Renal pelvis (tissue), 4 donors: ENCODE measurements around the gene VPS51. TPM values are rescaled to one million over a fixed set of nuclear protein-coding genes. Genes with fewer than 3 reads are reported as not detected.

Source experiments
- DNase-seq: peaks from one replicate; pipeline ENCODE4 v3.0.0-alpha.2; 2013
- polyA plus RNA-seq, 3 donors: library from polyadenylated mRNA; unstranded; fragments of 120-200 nt; gene quantifications; one replicate each; pipeline ENCODE4 v1.2.1, GENCODE V29; 2013; ENCODE audit not compliant: insufficient read length in 3 of 3

The VPS51 gene
- polyA plus RNA-seq, 3 donors: 120 to 154 (median 140) TPM

DNA sequence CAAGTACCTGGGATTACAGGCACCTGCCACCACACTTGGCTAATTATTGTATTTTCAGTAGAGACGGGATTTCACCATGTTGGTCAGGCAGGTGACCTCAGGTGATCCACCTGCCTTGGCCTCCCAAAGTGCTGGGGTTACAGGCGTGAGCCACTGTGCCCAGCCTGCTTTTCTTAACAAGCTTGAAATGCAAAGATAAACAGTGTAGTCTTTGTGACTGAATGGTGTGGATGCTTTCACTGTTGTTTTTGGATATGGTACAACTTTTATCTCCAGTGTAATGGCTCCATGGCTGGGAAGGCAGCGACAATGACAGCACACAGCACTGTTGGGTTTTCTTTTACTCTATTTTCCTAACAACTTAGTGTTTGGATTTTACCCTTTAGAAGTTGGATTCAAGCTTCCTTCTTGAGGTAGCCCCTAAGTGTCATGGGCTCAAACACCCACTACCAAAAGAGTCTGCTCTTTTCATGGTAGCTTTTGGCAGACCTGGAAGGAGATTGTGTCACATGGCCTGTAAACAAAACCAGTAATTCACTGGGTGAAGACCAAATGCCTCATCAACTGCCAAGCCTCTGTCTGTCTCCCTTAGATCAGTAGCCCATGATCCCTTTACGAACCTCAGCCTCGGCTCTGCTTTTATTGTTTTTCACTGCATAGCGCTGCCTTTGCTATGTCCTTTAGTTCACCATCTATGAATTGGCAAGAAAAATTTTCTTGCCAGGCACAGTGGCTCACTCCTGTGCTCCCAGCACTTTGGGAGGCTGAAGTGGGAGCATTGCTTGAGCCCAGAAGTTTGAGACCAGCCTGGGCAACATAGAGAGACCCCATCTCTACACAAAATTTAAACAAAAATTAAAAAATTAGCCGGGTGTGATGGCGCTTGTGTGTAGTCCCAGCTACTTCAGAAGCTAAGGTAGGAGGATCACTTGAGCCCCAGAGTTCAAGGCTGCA, 6.4 kb downstream of the VPS51 start:
- no peak for DNase-seq

DNA sequence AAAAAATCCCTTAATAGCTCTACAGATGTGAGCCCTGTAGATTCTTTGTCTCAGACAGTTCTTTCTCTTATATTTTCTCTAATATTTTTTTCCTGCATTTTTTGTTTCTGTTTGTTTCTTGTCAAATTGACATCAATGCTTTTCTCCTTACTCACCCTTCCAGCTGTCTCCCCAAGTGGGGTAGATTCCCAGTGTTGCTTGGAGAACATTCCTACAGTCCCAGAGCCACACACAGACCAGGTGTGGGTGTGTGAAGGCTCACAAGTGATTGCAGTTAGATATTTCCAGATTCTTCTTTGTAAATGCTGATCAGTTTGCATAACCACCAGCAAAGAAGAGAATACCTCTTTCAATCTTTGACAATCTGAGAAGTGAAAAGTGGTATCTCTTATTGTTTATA, 7.5 kb downstream of the VPS51 start:
- DNase-seq: no peak

DNA sequence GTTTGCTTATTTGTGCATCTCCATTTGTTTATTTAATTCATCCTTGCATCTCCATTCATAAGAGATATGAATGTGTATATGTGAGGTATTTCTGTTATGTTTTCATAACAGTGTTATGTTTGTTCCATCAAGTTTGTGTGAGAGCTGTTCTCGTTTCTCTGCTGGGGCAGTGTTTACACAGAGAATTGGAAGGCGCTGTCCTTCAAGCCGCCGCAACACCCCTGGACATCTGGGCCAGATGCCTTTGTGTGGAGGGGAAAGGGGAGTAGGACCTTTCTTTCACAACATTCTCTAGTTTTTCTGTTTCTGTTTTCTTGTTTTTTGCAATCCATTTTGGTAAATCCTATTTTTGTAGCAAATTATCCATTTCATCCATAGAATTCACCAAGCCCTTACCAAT, 8.6 kb downstream of the VPS51 start:
- no peak for DNase-seq

DNA sequence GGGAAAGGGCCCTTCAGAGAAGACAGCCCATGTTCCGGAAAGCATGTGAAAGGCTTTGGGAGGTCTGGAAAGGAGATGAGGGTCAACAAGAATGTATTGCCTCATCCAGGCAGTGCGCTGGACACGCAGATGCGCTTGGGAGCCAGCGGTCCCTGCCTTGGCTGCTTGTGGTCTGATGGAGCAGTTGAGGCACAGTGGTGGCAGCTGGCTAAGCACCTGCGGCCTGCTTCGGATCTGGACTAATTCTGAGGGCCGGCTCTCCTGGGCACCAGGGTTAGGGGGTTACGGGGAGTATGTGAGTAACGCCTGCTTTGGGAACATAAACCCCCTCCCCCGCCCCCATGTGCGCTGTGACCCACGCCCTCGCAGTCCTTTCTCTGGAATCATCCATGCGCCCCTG, 11.1 kb downstream of the VPS51 start:
- no peak for DNase-seq

DNA sequence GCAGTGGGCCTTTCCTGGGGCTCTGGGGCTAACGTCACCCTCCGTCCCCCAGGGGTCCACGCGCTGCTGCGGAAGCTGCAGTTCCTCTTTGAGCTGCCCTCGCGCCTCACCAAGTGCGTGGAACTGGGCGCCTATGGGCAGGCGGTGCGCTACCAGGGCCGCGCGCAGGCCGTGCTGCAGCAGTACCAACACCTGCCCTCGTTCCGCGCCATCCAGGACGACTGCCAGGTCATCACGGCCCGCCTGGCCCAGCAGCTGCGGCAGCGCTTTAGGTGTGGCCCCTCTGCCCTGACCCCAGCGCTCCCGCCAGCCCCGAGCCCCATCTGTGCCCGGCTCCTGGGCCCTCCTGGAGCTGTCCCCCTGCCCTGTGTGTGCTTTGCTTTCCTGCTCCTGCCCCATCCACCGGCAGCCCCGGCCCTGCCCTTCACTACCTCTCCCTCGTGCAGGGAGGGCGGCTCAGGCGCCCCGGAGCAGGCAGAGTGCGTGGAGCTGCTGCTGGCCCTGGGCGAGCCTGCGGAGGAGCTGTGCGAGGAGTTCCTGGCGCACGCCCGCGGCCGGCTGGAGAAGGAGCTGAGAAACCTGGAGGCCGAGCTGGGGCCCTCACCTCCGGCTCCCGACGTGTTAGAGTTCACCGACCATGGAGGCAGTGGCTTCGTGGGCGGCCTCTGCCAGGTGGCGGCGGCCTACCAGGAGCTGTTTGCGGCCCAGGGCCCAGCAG, 11.9 kb downstream of the VPS51 start:
- DNase-seq: no peak

DNA sequence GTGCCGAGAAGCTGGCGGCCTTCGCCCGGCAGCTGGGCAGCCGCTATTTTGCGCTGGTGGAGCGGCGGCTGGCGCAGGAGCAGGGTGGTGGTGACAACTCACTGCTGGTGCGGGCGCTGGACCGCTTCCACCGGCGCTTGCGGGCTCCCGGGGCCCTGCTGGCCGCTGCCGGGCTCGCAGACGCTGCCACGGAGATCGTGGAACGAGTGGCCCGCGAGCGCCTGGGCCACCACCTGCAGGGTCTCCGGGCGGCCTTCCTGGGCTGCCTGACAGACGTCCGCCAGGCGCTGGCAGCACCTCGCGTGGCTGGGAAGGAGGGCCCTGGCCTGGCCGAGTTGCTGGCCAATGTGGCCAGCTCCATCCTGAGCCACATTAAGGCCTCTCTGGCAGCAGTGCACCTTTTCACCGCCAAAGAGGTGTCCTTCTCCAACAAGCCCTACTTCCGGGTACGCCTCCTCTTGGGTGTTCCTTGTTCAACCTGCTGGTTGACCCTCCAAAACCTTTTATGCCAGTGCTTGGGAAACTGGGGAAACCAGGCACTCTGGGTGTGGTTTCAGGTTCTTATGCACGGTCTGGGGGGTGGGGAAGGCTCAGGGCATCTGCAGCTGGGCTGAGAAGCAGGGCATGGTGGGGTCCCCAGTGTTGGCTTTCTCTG, 12.6 kb downstream of the VPS51 start:
- no peak for DNase-seq

DNA sequence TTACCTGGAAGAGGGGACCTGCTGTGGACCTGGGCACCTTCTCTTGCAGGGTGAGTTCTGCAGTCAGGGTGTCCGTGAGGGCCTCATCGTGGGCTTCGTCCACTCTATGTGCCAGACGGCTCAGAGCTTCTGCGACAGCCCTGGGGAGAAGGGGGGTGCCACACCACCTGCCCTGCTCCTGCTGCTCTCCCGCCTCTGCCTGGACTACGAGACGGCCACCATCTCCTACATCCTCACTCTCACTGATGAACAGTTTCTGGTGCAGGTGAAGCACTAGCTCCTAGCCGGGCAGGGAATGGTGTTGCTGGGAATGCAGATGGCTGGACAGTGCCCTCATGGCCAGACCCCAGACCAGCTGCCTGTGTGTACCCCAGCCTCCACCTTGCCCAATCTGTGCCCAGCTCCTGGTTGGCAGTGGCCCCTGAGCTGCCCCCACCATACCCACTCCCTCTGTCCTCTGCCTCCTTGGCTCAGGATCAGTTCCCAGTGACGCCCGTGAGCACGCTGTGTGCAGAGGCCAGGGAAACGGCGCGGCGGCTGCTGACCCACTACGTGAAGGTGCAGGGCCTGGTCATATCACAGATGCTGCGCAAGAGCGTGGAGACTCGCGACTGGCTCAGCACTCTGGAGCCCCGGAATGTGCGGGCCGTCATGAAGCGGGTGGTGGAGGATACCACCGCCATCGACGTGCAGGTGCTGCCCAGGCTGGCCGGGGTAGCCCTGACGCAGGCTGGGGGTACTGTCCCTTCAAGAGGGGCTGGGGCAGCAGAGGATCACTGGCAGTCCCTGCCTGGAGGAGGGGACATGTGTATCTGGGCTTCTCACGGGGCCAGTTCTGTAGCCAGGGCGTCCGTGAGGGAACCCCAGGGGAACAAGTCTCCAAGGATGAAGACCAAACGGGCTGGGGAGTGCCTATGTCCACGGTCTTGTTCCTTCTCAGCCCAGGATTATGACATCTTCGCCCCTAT, 13.5 kb downstream of the VPS51 start:
- DNase-seq: no peak

DNA sequence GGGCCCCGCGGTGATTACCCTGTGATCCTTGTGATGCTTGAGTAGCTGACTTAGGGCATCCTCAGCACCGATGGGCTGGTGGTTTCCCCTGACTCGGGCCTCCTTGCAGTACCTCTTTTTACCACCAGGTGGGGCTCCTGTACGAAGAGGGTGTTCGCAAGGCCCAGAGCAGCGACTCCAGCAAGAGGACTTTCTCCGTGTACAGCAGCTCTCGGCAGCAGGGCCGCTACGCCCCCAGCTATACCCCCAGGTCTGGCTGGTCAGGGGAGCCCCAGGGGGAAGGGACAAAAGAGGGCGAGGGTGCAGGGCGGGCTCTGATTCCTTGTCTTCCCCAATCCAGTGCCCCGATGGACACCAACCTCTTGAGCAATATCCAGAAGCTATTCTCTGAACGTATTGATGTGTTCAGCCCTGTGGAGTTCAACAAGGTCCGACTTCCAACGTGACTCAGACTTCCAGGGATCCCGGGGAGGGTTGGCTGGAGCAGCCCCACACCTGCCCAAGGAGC, 14.4 kb downstream of the VPS51 start:
- peak; percentile 82 for DNase-seq

DNA sequence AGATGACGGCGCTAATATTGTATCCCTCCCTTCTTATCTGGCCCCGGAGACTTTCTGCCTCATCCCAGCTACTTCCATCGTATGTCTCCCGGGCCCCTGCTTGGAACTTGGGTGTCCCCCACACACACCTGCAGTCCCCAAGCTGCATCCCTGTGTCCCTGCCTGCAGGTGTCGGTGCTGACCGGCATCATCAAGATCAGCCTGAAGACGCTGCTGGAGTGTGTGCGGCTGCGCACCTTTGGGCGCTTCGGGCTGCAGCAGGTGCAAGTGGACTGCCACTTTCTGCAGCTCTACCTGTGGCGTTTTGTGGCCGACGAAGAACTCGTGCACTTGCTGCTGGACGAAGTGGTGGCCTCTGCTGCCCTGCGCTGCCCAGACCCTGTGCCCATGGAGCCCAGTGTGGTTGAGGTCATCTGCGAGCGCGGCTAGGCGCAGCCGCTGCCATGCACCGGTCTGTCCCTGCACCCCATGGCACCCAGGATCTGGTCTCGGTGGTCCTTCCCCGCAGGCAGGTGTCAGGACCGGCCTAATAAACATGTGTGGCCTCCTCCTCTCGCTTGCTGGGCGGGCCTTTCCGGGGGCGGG, 15.2 kb downstream of the VPS51 start:
- DNase-seq: no peak

DNA sequence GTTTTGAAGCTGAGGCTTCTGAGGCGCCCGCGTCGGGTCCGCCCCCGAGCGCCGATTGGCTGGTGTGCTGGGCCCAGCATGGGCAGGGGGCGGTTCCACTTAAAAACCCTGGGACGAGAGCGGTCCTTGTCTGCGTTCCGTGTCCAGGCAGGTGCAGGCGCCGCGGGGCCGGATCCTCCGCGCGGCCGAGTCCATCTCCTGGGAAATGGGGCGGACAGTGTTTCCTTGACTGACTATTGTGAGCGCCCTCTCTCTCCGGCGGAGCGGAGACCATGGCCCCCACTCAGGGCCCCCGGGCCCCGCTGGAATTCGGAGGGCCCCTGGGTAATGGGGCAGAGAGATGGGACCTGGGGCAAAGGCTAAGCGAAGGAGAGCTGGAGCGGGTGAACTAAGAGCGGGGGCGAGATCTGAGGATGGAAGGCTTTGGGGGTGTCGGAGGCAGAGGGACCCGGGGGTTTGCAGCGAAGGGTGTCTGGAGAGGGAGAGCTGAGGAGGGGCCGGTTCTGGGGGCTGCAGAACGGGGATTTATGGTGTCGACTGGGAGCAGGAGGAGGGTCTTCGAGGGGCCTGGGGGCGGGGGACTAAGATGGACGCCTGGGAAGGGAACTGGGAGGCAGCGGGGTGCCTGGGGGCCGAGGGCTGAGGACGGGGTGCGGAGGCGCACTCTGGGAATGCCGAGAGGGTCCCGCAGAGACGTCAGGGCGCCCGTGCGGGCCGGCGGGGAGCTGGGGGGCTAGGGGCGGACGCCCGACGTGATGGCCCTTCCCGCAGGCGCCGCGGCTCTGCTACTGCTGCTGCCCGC, 15.9 kb downstream of the VPS51 start, which contains the start of gene TM7SF2:
Gene TM7SF2 (plus strand): TSS at position 129 of the 802 bp plus-strand sequence. CDS start 144 bp downstream, at position 273.
- peak; percentile 95 for DNase-seq

DNA sequence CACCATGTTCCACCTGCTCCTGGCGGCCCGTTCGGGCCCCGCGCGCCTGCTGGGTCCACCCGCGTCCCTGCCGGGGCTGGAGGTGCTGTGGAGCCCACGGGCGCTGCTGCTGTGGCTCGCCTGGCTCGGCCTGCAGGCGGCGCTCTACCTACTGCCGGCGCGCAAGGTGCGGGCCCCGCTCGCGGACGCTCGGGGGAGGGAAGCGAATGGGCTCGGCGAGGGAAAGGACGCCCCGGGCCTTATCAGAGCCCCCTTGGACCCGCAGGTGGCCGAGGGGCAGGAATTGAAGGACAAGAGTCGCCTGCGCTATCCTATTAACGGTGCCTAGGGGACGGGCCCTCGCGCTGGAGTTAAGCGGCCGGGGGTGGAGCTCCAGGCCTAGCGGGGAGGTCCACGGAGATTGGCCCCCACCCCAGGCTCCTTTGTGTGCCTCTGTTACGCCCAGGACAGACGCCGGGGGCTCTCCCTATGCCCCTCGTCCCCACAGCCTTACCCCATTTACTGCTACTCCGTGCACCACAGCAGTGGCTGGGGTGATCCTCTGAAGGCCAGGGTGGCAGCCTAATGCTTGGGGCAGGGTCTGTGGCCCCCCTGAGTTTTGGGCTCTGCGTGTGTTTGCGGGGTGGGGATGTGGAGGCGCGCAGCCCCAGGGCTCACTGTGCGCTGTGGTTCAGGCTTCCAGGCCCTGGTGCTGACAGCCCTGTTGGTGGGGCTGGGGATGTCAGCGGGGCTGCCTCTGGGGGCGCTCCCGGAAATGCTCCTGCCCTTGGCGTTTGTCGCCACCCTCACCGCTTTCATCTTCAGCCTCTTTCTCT, 16.7 kb downstream of the VPS51 start:
- no peak for DNase-seq

DNA sequence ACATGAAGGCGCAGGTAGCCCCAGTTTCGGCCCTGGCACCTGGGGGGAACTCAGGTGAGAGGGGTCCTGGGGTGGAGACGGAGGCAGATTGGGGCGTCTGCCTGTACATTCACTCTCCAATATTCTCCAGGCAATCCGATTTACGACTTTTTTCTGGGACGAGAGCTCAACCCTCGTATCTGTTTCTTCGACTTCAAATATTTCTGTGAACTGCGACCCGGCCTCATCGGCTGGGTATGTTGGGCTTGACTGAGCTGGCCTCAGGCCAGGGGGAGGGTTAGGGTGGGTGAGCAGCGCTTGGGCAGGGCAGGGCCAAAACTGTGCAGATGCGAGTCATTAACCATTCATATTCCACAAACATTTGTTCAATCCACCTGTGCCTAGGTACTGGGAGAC, 17.3 kb downstream of the VPS51 start:
- DNase-seq: no peak

DNA sequence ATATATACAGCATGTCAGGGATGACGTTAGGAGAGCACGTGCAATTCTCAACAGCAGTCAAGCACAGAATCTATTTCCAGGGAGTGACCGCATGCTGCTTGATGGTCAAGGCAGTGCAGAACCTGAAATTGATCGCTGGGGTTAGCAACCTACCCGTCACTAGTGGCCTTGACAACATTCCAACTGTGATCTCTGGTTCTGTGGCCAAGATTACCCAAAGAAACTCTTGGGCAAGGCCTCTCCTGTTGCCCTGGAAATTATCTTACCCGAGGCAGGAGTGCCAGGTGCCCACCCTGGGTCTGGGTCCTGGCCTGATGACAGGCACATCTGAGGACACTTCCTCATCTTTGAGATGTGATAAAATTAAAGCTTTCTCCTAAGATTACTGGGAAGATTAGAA, 17.8 kb downstream of the VPS51 start:
- DNase-seq: no peak

DNA sequence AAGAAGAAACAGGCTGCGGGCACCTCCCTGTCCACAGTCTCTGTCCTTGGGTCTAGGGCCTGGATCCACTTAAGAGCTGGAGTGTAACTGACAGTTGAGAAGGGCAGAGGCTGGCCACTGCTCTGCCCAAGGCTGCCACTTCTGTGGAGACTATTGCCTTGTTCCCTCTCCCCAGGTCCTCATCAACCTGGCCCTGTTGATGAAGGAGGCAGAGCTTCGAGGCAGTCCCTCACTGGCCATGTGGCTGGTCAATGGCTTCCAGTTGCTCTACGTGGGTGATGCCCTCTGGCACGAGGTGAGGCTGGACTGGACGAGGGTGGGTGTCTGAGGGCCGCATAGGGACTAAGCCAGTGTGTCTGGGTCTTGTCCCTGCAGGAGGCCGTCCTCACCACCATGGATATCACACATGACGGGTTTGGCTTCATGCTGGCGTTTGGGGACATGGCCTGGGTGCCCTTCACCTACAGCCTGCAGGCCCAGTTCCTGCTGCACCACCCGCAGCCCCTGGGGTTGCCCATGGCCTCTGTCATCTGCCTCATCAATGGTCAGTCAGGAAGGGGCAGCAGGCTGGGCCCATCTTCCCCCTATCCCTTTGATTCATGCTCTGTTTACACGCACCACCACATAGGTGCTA, 18.6 kb downstream of the VPS51 start:
- no peak for DNase-seq

DNA sequence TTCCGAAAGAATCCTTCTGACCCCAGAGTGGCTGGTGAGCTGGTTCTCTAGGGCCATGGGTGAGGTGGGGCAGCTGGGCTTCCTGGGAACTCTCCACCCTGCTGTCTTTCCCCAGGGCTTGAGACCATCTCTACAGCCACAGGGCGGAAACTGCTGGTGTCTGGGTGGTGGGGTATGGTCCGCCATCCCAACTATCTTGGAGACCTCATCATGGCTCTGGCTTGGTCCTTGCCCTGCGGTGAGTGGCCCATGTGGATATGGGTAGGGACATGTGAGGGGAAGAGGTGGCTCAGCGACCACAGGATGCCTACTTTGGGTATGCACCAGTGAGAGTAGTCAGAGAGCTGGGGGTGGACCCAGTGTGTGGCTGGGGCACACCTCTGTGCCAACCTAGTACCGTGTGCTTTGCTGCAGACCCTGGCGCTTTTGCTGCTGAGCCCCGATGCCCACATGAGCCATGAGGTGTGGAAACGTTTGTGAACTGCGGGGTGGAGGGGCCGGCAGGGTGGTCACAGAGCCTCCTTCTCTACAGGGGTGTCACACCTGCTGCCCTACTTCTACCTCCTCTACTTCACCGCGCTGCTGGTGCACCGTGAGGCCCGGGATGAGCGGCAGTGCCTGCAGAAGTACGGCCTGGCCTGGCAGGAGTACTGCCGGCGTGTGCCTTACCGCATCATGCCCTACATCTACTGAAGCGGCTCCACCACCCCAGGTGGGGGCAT, 19.5 kb downstream of the VPS51 start:
- no peak for DNase-seq

DNA sequence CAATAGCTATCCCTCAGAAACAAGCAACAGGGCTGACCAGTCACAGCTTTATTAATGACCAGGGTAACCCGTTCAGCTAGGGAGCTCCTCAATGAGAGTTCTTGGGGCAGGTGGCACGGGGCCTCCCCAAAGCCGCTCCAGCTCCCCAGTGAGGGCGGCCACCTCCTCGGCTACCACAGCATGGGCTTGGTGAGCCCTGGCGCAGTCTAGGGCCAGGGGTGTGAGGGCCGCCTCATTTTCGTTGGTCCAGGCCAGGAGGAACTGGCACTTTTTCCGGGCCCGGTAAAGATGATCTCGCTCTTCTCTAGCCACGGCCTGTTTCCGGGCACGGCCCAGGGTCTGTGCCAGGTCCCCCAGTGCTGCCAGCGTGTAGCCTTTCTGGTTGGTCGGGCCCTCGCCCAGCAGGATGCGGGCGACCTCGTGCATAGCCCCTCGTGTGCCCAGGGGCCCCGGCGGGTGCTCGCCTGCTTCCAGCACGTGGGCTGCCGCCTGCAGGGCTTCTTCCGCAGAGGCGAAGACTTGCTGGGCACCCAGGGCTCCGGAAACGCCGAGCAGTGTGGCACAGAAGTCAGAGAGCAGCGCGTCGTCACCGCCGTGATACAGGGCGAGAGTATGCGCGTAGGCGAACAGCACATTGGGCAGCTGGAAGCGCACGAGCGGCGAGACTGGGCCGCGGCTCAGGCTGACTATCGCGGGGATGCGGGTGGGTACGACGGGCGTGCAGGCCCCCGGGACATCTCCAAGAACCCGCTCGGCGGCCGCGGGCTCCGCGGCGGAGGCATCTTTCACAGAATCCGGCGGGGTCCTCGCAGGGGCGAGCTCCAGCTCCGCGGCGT, 20.6 kb downstream of the VPS51 start:
- DNase-seq: no peak
